Eye (tissue), 1 donor: ENCODE measurements around the gene UNC119B.

Experiments used
- DNase-seq: peaks from one replicate; pipeline ENCODE4 v3.0.0-alpha.2; 2015

The UNC119B gene

GRCh38 chr12:120741476-120742421 lies 31.5 kb downstream of the UNC119B start:
- no peak for DNase-seq

DNA sequence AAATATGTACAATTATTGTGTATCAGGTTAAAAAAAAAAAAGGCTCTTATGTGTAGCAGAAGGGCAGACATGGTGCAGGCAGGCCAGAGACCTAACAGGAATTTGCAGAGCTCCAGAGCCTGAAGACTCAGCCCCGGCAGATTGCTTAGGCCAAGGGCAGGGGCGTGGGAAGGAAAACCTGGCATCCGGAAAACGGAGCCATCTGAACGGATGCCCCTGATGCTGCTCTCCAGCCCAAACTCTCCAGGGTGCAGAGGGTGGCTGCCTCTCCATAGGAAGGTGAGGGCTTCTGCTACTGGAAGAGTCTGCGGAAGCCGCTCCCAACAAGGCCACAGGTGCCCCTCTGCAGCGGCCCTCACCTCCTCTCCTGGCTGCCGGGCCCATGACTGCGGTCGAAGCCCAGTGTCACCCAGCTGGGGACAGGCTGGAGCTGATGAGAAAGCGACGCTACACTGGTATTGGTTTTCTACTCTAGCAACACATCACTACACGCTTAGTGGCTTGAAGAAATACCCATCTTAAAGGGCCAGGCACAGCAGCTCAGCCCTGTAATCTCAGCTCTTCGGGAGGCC lies 34.8 kb downstream of the UNC119B start:
- DNase-seq, result no peak

DNA sequence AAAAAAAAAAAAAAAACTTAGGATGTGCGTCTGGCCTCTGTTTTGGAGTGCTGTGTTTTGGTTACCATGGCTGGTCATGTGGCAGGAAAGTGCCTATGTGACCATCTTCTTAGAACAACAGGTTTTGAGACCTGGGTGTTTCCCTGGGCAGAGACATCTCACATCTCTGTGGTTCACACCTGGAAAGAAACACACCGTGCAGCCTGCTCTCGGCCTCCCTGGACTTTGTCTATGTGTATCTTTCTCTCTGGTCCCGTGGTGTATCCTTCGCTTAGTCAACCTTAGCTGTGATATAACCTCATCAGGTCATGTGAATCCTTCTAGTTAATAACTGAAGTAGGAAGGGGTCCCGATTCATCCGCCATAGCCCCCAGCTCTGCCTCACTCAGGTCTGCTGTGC lies 38.0 kb downstream of the UNC119B start:
- no peak for DNase-seq

- DNase-seq, result no peak
Measured at GRCh38 chr12:120749256-120749655, 39.0 kb downstream of the UNC119B start.

GRCh38 chr12:120750806-120751205 lies 40.5 kb downstream of the UNC119B start:
- DNase-seq, result no peak

DNA sequence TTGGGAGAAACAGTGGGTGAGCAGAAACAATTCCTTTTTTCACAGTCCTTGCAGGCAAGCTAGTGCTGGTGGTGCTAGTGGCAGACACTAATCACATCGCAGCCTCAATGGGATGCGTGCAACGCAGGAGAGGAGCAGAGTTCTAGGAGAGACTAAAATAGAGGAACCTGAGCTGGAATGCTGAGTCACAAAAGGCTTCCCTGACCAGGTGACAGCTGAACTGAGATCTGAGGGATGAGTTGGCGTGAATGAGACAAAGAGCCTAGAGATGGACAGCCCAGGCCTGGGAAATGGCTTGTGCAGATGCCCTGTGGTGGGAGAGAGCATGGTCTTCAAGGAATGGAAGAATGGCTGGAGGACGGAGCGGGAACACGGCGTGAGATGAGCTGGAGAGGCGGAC lies 41.1 kb downstream of the UNC119B start:
- DNase-seq, result no peak

DNA sequence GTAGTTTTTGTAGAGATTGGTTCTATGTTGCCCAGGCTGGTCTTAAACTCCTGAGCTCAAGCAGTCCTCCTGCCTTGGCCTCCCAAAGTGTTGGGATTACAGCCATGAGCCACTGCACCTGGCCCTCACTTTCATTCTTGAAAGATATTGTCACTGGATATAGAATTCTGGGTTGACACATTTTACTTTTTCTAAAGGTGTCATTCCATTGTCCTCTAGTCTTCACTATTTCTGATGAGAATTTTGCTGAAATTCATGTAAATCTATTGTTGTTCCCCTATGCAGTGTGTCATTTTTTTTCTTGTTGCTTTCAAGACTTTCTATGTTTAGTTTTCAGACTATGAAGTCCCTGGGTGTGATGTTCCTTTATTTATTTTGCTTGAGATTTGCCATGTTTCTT lies 44.5 kb downstream of the UNC119B start:
- DNase-seq, result no peak

GRCh38 chr12:120755269-120755668 lies 45.0 kb downstream of the UNC119B start:
- DNase-seq, result no peak

DNA sequence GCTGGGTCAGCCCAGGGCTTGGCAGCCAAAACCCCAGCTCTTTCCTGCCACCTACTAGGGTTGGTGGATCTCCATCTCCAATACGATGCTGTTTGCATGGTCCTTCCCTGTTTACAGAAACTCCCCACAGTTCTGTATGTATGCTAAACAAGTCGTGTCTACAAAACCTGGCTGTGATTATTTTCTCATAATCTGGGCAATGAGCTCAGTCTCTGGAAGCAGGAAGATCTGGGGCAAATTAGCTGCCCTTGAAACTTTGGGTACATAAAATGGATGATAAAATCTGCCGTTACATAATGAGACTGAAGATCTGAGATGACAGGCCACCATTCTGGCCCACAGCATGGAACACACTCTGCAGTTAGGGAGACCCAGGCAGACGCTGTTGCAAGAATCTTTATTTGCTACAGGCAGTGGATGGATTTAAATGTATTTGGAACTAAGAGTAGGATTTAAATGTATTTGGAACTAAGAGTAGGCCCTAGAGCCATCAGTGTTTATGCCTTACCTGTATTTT lies 47.0 kb downstream of the UNC119B start:
- DNase-seq, result peak; percentile 6

- no peak for DNase-seq
Measured at GRCh38 chr12:120757949-120758348, 47.7 kb downstream of the UNC119B start.

DNA sequence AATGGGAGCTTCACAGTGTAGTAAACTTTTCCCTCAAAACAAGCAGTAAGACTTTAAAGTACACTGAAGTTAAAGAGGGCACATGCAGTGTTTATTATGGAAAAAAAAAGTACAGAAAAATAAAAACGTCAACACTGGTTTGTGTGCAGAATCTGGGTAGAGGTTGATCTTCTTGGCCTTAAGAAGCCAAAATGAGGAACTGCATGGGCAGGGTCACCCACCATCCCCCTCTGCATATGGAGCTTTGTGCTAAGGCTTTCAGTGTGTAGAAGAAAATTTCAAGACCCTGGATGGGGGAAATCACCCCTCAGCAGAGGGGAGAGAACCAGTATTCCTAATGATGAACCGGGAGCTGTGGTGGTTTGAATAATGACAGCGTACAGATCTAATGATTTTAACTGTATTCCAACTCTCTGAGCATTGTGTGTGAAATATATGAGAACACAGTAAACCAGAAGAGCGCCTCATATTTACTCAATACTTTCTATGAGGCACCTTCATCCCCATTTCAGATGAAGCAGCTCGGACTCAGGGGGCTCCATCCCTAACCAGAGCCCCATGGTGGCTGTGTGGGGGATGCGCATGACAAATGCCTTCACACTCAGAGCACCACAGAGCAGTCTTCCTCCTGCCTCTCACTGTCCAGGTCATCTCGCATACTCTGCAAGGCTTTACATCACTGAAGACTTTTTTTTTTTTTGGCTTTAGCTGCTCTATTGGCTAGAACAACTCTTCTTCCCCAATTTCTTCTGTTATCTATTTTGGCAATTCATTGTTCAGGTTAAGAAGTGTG lies 48.7 kb downstream of the UNC119B start:
- no peak for DNase-seq

DNA sequence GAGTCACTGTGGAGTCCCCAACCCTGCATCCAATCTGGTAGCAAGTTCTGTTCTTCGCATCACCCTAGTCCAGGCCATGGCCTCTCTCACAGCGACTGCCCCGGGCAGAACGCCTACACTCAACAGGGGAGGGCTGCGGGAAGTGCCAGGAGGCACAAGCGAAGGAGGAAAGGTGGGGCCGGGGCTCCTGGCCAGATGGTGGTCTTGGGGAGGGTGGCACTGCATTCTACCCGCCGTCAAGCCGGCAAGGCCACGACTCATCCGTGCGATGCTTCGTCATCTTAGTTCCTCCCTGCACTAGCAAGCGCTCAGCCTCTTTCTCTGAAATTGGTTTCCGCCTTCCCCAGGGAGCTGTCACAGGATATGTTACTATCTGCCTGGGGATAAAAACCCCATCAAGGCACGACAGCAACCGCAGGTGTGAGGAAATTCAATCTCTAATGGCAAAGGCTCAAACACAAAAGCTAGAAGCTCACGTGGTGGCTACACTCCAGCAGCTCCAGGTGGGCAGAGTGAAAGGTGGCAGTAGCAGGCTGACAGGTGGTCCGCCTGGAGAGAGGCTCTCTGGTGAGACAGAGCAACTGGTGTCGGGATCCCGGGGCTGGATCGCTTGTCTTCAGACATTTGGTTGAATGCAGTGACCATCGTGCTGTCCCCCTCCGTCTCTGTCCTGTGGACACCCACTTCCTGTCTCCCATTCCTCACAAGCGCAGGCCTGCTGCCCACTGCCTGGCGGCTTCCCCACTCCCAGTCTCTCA lies 49.5 kb downstream of the UNC119B start:
- peak; percentile 9 for DNase-seq

DNA sequence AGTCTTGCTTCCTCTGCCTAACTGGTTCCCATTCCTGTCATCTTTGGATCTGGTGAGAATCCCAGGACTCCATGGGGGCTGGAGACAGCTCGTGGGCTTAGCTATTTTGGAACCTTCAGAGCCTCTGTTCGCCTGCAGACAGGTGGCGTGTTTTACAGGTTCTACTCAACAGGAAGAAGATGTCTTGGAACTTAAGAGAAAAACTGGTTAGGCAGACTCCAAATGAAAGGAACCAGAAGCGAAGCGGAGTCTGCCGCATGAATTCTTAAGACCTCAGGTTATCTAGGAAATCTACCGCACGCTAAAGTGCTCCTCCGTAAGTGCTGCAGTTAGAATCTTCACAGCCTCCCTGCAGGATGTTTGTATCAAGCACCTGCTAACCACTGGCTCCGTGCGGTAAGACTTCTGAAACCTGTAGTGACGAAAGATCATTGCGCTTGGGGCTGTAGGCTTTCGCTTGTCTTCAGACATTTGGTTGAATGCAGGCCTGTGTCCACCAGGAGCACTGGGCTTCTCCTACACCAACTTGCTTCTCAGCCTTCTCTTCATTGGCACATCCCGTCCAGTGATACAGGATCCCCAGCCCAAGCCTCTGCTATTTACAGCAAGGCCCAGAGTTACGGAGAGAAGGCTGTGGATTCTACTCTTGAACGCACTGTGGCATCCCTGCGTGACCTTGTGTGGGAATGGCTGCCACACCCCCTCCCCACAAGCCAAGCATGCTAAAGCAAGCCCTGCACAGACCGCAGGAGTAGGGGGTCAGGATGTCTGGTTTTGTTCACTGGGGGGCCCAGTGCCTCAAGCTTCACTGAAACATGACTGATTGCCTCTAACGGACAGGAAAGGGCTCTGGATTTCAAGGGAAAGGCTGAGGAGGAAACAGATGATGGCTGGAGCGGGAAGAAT lies 50.3 kb downstream of the UNC119B start:
- DNase-seq, result peak; percentile 24

DNA sequence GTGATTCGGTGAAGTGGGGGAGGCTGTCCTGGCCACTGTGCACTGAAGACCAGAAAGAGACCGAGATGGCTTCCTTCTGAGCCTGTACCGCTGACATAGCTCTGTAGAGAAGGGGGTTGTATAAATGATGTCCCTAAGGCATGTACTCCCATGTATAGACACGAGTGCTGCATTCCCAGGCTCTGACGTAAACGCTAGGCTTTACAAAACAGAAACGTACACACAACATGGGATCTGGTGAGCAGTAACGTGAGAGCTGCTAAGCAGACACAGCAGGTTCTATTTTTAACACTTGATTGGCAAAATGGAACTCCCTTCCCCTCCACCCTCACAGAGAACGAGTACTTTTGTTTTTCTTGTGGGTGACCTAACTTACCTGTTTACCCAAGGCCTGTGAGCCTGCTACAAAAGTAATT lies 51.3 kb downstream of the UNC119B start:
- peak; percentile 90 for DNase-seq

DNA sequence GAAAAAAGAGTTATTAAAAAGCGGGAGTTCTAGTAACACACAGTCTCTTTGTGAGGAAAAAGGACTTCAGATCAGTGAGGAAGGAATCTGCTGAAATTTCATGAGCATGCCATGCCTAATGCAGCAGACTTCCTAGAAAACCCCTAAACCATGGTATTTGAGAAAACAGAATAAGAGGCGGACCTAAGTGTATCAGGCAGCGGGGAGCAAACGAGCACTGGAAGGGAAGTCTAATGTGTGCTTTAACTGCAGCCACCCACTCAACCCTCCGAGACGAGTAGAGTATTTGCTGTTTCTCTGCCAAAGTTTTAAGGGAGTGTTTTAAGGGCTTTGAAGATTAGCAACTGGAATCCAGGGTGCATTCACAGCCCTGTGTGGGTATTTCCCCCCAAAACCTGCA lies 51.8 kb downstream of the UNC119B start:
- DNase-seq, result no peak

DNA sequence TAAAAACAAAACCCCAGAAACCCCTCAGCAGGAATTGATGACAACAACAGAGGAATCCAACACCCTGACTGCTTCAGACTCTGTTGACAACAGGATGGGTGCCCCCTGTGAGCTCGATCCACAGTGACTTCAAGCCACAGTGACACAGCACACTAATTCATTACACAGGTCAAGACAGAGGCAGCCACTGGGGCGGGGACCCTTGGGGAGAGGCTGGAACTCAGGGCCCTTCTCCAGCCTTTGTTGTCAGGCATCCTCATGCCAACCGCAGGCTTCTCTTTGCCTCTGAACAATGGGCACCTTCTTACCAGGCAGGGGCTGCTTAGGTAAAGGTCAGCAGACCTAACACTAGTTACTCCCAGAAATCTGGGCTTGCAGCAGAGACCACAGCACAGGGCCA lies 53.0 kb downstream of the UNC119B start:
- no peak for DNase-seq

- DNase-seq, result no peak
Measured at GRCh38 chr12:120764816-120765215, 54.6 kb downstream of the UNC119B start.

GRCh38 chr12:120766566-120766965 lies 56.3 kb downstream of the UNC119B start:
- DNase-seq, result no peak

GRCh38 chr12:120767071-120768024 lies 57.1 kb downstream of the UNC119B start:
- DNase-seq, result no peak

GRCh38 chr12:120771097-120771496 lies 60.8 kb downstream of the UNC119B start:
- peak; percentile 71 for DNase-seq
